Myometrial cell (primary cell): ENCODE measurements around the gene ARHGAP36. TPM values are rescaled to one million over a fixed set of nuclear protein-coding genes. Genes with fewer than 3 reads are reported as not detected.

Experiments
- total RNA-seq: library from RNA; depleted of rRNA; stranded (reverse); fragments of >200 nt; gene quantifications from 2 replicates; pipeline ENCODE4 v1.2.3, GENCODE V29; 2015

Gene ARHGAP36
- total RNA-seq: not detected in 2 replicates

DNA sequence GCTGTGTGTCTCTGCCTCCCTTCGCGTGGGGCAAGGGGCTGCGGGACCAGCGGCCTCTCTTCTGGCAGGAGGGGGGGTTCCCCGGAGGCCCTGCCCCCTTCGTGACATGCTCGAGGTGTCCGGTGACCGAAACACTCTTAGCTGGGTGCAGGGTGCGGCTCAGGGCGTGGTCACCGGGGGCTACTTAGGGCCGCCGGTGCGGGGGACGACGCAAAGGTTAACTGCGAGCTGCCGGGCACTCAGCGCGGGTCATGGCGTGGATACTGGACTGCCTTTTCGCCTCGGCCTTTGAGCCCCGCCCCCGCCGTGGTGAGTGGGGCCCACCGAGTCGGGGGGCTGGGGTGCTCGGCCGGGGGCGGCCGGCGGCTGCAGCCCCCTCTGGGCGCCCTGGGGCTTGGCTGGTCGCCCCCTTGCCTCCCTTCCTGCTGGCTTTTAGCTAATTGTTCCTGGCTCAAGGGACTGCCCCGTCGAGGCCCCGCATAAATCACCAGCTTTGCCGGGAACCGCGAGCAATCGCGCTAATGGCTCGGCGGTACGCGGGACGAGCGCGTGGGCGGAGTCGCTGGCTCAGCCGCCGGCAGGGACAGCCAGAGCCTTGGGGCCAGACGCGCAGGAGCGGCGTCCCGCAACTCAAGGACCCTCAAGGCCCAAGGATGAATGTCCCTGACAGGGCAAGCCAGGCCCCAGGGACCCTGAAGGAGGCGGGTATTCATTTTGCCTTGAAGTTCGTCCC, at the start of gene ARHGAP36:
TSS of gene ARHGAP36 (plus strand) at position 211 of the 733 bp plus-strand sequence. CDS start 23,320 bp downstream, outside the sequence.

Other genes starting within 250 kb of the ARHGAP36 start
- 8.9 and 9.6 TPM in 2 replicates for gene ENOX2, start 155.1 kb upstream of the ARHGAP36 start, total RNA-seq
- not detected in 2 replicates for gene IGSF1, start 231.0 kb downstream of the ARHGAP36 start, total RNA-seq